ENCODE measurements around the gene TRHDE.

GRCh38 chr12:72307229-72307628 is 35.1 kb downstream of the TRHDE start:
- TF ChIP-seq CTCF (IDR thresholded peaks at IDR 0.05) (no peak), POLR2AphosphoS5 (IDR thresholded peaks at IDR 0.05) (no peak), POLR2A (IDR thresholded peaks at IDR 0.05) (no peak)

Data from breast epithelium (tissue), 3 donors.